Testis (tissue), 3 donors: ENCODE results near the gene SCIN. TPM values are rescaled to one million over a fixed set of nuclear protein-coding genes. Genes with fewer than 3 reads are reported as not detected.

ENCODE experiments used
- DNase-seq: peaks from one replicate; pipeline ENCODE4 v3.0.0-alpha.2; 2019
- H3K27ac ChIP-seq, 2 donors: fragments of 200-600 bp; sonication (generic); one replicate each; pipeline ENCODE4 v1.5.1; 2019
- H3K27me3 ChIP-seq: fragments of 200-600 bp; sonication (generic); one replicate; pipeline ENCODE4 v1.5.1; 2019
- H3K36me3 ChIP-seq: fragments of 200-600 bp; sonication (generic); one replicate; pipeline ENCODE4 v1.5.1; 2017; ENCODE audit warnings: low read depth; ENCODE audit errors: missing control alignments
- H3K4me1 ChIP-seq: fragments of 200-600 bp; sonication (generic); one replicate; pipeline ENCODE4 v1.5.1; 2019
- H3K4me3 ChIP-seq, 2 donors: fragments of 200-600 bp; sonication (generic); one replicate each; pipeline ENCODE4 v1.5.1; 2017 to 2019
- H3K9me3 ChIP-seq: fragments of 200-600 bp; sonication (generic); one replicate; pipeline ENCODE4 v1.5.1; 2017
- POLR2A ChIP-seq: fragments of 450-650 bp; IDR thresholded peaks from one replicate; pipeline ENCODE4 v1.6.1; 2017; ENCODE audit warnings: antibody characterized with exemption, mild to moderate bottlenecking, moderate library complexity
- WGBS, 2 donors: methylation state at CpG; one replicate each; pipeline ENCODE4 v1.1.5; 2018; 5-methylcytosine and 5-hydroxymethylcytosine counted together
- intact Hi-C: fragments of 100-400 bp; cut with DNase I; formaldehyde crosslinking; loops from one replicate; pipeline ENCODE4 v1.15.1; 2023; ENCODE audit warnings: low total_unique reads
- polyA plus RNA-seq: library from polyadenylated mRNA; stranded (reverse); fragments of 350-450 nt; fragmentation: Illumina TruSeq; extraction: RNeasy Lipid Tissue Mini Kit (QIAGEN cat#74804); gene quantifications from one replicate; pipeline ENCODE4 v1.2.3, GENCODE V29; 2014; ENCODE audit warnings: low read depth, low replicate concordance; ENCODE audit not compliant: insufficient read depth
- total RNA-seq, 2 donors: library from RNA; depleted of rRNA; stranded (reverse); fragments of >200 nt; gene quantifications; one replicate each; pipeline ENCODE4 v1.2.3, GENCODE V29; 2016
- TF ChIP-seq, protein P1 (sequence below), 3 experiments: fragments of 450-650 bp in 2 of 3; fragments of 200-600 bp in 1 of 3; sonication (generic) in 1 of 3; IDR thresholded peaks; one replicate each; pipeline ENCODE4 v1.5.1; 2016 to 2019; ENCODE audit warnings: antibody characterized with exemption in 3 of 3, mild to moderate bottlenecking in 2 of 3, moderate library complexity in 1 of 3

The SCIN gene
- total and polyA plus RNA-seq, 3 donors from 2014 or later = 4.7 to 21.9 (median 11.4) TPM

DNA sequence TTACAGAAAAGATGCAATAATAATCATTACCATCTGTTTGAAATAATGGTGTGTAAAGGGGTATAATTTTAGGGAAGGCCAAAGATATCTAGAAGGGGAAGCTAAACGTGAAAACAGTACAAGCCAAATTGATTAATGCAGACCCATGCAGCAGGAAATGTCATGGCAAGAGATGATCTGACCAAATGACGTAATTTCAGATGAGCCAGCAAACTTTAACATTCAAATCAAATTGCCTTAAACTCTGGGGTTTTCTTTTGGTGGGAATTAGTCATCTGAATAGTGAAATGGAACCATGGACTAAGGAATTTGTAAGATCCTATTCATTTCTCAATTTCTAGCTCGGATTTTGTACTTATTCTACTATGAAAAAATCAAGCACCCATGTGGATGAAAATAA is 21.4 kb upstream of the SCIN start:
- H3K27me3 ChIP-seq = no peaks in the 10 kb centered on the region
- no peaks in the 10 kb centered on the region for H3K9me3 ChIP-seq
- H3K27ac ChIP-seq = no peak overlapping the region
- intact Hi-C loops = no loop called here
- no peaks in the 10 kb centered on the region for H3K36me3 ChIP-seq
- TF ChIP-seq, protein P1, sequence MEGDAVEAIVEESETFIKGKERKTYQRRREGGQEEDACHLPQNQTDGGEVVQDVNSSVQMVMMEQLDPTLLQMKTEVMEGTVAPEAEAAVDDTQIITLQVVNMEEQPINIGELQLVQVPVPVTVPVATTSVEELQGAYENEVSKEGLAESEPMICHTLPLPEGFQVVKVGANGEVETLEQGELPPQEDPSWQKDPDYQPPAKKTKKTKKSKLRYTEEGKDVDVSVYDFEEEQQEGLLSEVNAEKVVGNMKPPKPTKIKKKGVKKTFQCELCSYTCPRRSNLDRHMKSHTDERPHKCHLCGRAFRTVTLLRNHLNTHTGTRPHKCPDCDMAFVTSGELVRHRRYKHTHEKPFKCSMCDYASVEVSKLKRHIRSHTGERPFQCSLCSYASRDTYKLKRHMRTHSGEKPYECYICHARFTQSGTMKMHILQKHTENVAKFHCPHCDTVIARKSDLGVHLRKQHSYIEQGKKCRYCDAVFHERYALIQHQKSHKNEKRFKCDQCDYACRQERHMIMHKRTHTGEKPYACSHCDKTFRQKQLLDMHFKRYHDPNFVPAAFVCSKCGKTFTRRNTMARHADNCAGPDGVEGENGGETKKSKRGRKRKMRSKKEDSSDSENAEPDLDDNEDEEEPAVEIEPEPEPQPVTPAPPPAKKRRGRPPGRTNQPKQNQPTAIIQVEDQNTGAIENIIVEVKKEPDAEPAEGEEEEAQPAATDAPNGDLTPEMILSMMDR (IDR thresholded peaks at IDR 0.05) = no peak
- TF ChIP-seq POLR2A = no peak
- no peaks in the 10 kb centered on the region for H3K4me1 ChIP-seq
- WGBS, 2 donors = 75 to 78% methylated on average over 3 of the region's 3 CpGs
- no peak overlapping the region for H3K4me3 ChIP-seq
- no peak for DNase-seq

DNA sequence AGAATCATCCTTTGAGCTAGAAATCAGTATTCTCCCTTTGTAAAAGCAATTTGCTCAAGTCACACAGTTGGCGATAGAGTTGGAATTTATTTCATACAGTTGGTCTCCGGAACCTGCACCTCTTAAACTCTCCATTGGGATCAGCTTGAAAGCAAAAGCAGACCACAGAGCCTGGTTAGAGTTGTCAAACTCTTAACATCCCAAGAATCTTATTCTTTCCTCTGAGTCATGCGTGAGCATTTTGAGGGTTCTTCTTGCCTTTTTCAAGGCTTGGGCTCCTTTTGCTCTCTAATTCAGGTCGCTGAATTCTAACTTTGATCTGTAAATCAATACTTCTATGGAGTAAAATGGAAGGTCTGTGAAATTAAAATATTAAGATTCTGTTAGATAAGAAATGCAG is 19.6 kb upstream of the SCIN start:
- Histone ChIP-seq H3K9me3 (no peaks in the 10 kb centered on the region), H3K4me1 (no peaks in the 10 kb centered on the region)
- 91 to 93% methylated on average over 4 of the region's 4 CpGs for WGBS, 2 donors

DNA sequence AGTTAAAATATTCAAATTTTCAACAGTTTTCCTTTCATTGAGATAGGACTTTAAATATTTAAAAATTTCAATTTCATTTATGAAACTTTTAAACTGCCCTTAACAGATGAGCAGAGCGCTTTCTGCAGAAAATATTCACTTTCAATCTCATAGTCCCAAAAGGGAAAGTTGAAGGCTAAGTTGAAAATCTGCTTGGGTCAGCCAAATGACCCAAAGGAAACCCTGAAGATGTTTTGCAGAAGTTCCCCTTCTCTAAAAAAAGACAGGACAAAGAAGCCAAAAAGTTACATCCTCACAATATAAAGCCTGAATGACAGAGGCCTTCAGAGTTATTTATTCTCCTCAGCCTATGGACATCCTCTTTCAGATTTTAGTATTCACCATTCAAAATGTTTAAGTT is 17.6 kb upstream of the SCIN start:
- WGBS, 2 donors = 64 to 68% methylated on average over 1 of the region's 1 CpG
- DNase-seq = no peak
- no peaks in the 10 kb centered on the region for H3K9me3 ChIP-seq
- H3K36me3 ChIP-seq = no peaks in the 10 kb centered on the region
- intact Hi-C loops = no loop called here
- H3K4me3 ChIP-seq = no peak overlapping the region
- H3K4me1 ChIP-seq = no peaks in the 10 kb centered on the region
- no peaks in the 10 kb centered on the region for H3K27me3 ChIP-seq
- TF ChIP-seq, protein P1 (IDR thresholded peaks at IDR 0.05) = no peak
- no peak for TF ChIP-seq POLR2A
- H3K27ac ChIP-seq = no peak overlapping the region

More for the DNA sequence above, 19.6 kb upstream of the SCIN start:
- Histone ChIP-seq H3K27me3 (no peaks in the 10 kb centered on the region), H3K27ac (no peak overlapping the region), H3K36me3 (no peaks in the 10 kb centered on the region), H3K4me3 (no peak overlapping the region)
- intact Hi-C loops = no loop called here
- TF ChIP-seq, protein P1 (IDR thresholded peaks at IDR 0.05) = no peak
- TF ChIP-seq POLR2A = no peak
- no peak for DNase-seq

DNA sequence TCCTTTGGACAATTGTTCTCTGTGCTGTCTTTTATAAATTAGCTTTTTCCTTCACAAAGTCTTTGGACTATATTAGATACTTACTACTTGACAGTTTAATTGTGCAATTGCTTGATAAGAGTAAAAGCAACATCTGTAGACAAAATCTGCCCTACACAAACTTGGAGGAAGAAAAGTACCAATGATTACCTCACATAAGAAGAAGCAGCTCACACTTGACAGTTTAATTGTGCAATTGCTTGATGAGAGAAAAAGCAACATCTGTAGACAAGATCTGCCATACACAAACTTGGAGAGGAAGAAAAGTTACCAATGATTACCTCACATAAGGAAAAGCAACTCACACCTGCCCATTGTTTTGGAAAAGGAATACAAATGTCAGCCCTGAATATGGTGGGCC is 17.1 kb upstream of the SCIN start:
- Histone ChIP-seq H3K36me3 (no peaks in the 10 kb centered on the region), H3K9me3 (no peaks in the 10 kb centered on the region), H3K4me3 (no peak overlapping the region), H3K4me1 (no peaks in the 10 kb centered on the region), H3K27ac (no peak overlapping the region), H3K27me3 (no peaks in the 10 kb centered on the region)
- no peak for TF ChIP-seq POLR2A
- TF ChIP-seq, protein P1 (IDR thresholded peaks at IDR 0.05) = no peak
- intact Hi-C loops = no loop called here
- no peak for DNase-seq

DNA sequence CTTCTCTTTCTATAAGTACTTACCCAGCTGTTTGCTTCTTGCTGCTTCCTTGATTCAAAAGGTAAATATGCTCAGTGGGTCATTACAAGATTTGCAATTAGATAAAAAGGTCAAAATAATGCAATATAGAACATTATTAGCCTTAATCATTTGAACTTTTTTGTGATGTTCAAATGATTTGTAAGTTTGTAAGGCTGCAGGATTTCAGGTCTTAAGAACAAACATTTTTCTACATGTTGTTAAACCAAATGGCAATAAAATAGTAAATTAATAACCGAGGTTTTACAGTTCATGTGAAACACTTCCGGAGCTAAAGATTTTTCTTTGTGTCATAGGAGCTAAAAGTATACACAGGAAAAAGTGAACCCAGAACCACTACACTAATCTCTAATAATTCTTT is 16.2 kb upstream of the SCIN start:
- no peaks in the 10 kb centered on the region for H3K4me1 ChIP-seq
- no peaks in the 10 kb centered on the region for H3K27me3 ChIP-seq
- WGBS, 2 donors = 65 to 74% methylated on average over 2 of the region's 2 CpGs
- no peak for DNase-seq
- no peaks in the 10 kb centered on the region for H3K36me3 ChIP-seq
- no peak overlapping the region for H3K27ac ChIP-seq
- no peak for TF ChIP-seq POLR2A
- TF ChIP-seq, protein P1 (IDR thresholded peaks at IDR 0.05) = no peak
- no peak overlapping the region for H3K4me3 ChIP-seq
- H3K9me3 ChIP-seq = no peaks in the 10 kb centered on the region
- intact Hi-C loops = no loop called here
